ENCODE measurements around the gene IL2RG.

- TF ChIP-seq CTCF (IDR thresholded peaks at IDR 0.05) (no peak), POLR2A (IDR thresholded peaks at IDR 0.05) (peak in 1 of 2 donors; percentile 31)
Observed at GRCh38 chrX:71118985-71119535, 7.7 kb upstream of the IL2RG start.

Measured in adrenal gland (tissue), 5 donors.